K562 (cell line): ENCODE measurements around the gene SMG6.

Source experiments
- GABPA ChIP-seq: fragments of 200-800 bp; sonication (Bioruptor generic); conservative IDR thresholded peaks from 2 replicates; pipeline ENCODE4 v1.6.1; 2016; ENCODE audit warnings: low read depth, missing genetic modification characterization, missing compliant biosample characterization
- MAFK ChIP-seq: IDR thresholded peaks from 2 replicates; pipeline ENCODE4 v1.6.1; 2011; ENCODE audit warnings: low read length, improper control_type of control experiment
- NCOA6 ChIP-seq: fragments of 450-650 bp; IDR thresholded peaks from 2 replicates; pipeline ENCODE4 v1.6.1; 2017; ENCODE audit warnings: mild to moderate bottlenecking
- SIX5 ChIP-seq, 2 experiments: IDR thresholded peaks; 2 replicates each; pipeline ENCODE4 v1.6.1; 2011; ENCODE audit warnings: low read length in 2 of 2, borderline replicate concordance in 1 of 2, low read depth in 1 of 2, mild to moderate bottlenecking in 1 of 2, moderate library complexity in 1 of 2; ENCODE audit not compliant: insufficient read depth in 1 of 2
- SMC3 ChIP-seq: conservative IDR thresholded peaks from 2 replicates; pipeline ENCODE4 v1.6.1; 2011; ENCODE audit warnings: low read depth, low read length, improper control_type of control experiment; ENCODE audit not compliant: insufficient read depth
- SP1 ChIP-seq: sonication (generic); formaldehyde crosslinking; IDR thresholded peaks from 2 replicates; pipeline ENCODE4 v1.8.1; 2022; ENCODE audit warnings: mild to moderate bottlenecking, missing genetic modification reagents
- SREBF2 ChIP-seq: sonication (generic); formaldehyde crosslinking; IDR thresholded peaks from 2 replicates; pipeline ENCODE4 v1.4.0; 2020; ENCODE audit warnings: mild to moderate bottlenecking, missing genetic modification reagents
- ZNF174 ChIP-seq: fragments of 250-450 bp; sonication (Bioruptor Pico); IDR thresholded peaks from 2 replicates; pipeline ENCODE4 v1.4.0; 2020; ENCODE audit warnings: mild to moderate bottlenecking
- ZNF253 ChIP-seq: fragments of 250-450 bp; sonication (Bioruptor Pico); conservative IDR thresholded peaks from 2 replicates; pipeline ENCODE4 v1.6.1; 2021; ENCODE audit warnings: mild to moderate bottlenecking
- TF ChIP-seq, protein P1 (sequence below): sonication (generic); formaldehyde crosslinking; IDR thresholded peaks from 2 replicates; pipeline ENCODE4 v1.8.1; 2023; ENCODE audit warnings: mild to moderate bottlenecking, missing genetic modification reagents

DNA sequence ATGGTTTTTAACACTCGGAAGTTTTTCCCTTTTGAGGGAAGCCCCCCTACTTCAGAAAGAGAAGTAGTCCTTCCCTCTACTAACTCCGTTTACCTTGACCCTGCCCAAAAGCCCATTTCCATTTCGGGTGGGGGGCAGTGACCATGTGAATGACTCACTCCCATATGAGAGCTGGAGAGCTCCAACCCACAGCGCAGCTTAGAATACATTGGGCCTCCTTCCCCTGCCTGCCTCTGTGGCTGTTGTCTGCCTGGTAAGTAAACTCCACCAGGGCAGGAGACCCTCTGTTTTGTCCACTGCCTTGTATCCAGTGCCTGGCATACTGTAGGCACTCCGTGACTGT is 34.7 kb upstream of the SMG6 start:
- TF ChIP-seq ZNF253 (CRISPR knock-in tag) = no peak
- TF ChIP-seq, protein P1, sequence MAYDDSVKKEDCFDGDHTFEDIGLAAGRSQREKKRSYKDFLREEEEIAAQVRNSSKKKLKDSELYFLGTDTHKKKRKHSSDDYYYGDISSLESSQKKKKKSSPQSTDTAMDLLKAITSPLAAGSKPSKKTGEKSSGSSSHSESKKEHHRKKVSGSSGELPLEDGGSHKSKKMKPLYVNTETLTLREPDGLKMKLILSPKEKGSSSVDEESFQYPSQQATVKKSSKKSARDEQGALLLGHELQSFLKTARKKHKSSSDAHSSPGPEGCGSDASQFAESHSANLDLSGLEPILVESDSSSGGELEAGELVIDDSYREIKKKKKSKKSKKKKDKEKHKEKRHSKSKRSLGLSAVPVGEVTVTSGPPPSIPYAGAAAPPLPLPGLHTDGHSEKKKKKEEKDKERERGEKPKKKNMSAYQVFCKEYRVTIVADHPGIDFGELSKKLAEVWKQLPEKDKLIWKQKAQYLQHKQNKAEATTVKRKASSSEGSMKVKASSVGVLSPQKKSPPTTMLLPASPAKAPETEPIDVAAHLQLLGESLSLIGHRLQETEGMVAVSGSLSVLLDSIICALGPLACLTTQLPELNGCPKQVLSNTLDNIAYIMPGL (CRISPR knock-in tag) = no peak
- TF ChIP-seq NCOA6 = no peak
- TF ChIP-seq SREBF2 (CRISPR knock-in tag) = no peak
- TF ChIP-seq ZNF174 (CRISPR knock-in tag) = no peak
- no peak for TF ChIP-seq SP1 (CRISPR knock-in tag)
- no peak for TF ChIP-seq SIX5 (IDR thresholded peaks at IDR 0.05; ENCODE audit: borderline replicate concordance in 1 of 2, insufficient read depth in 1 of 2, low read depth in 1 of 2, low read length in 2 of 2)
- TF ChIP-seq SMC3 = no peak
- TF ChIP-seq MAFK = no peak
- TF ChIP-seq GABPA (tag) = no peak
